Keratinocyte (primary cell): Measurements from ENCODE around the gene SMG7.

Experiments used
- EZH2 ChIP-seq: IDR thresholded peaks from one replicate; pipeline ENCODE4 v1.6.1; 2012; ENCODE audit warnings: inconsistent platforms, mild to moderate bottlenecking, low read length, moderate library complexity
- TF ChIP-seq, protein P1 (sequence below), 3 experiments: IDR thresholded peaks in 1 of 3; conservative IDR thresholded peaks in 1 of 3; optimal IDR thresholded peaks in 1 of 3; 2 replicates in 2 of 3; 3 replicates in 1 of 3; pipeline versions ENCODE3 to v1.5.1; 2011; ENCODE audit warnings: low read length in 3 of 3, mild to moderate bottlenecking in 3 of 3, moderate library complexity in 2 of 3, control low read depth in 1 of 3, inconsistent platforms in 1 of 3; ENCODE audit not compliant: insufficient read depth in 2 of 3; ENCODE audit errors: extremely low read depth in 1 of 3

DNA sequence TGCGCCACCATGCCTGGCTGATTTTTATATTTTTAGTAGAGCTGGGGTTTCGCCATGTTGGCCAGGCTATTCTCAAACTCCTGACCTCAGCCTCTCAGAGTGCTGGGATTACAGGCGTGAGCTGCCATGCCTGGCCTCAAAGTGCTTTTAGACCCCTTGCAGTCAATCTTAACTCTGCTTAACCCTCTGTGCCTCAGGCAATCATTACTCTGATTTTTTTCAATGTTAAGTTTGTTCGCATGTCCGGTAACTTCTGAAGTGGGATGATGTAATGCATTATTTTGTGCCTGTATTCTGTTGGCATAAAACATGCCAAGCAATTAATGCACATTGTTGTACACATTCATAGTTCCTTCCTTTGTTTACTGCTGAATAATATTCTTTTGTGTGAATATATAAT, 18.6 kb downstream of the SMG7 start:
- TF ChIP-seq, protein P1, sequence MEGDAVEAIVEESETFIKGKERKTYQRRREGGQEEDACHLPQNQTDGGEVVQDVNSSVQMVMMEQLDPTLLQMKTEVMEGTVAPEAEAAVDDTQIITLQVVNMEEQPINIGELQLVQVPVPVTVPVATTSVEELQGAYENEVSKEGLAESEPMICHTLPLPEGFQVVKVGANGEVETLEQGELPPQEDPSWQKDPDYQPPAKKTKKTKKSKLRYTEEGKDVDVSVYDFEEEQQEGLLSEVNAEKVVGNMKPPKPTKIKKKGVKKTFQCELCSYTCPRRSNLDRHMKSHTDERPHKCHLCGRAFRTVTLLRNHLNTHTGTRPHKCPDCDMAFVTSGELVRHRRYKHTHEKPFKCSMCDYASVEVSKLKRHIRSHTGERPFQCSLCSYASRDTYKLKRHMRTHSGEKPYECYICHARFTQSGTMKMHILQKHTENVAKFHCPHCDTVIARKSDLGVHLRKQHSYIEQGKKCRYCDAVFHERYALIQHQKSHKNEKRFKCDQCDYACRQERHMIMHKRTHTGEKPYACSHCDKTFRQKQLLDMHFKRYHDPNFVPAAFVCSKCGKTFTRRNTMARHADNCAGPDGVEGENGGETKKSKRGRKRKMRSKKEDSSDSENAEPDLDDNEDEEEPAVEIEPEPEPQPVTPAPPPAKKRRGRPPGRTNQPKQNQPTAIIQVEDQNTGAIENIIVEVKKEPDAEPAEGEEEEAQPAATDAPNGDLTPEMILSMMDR (optimal IDR thresholded peaks at IDR 0.05 in 1 of 3, IDR thresholded peaks at IDR 0.05 in 1 of 3, conservative IDR thresholded peaks at IDR 0.05 in 1 of 3; ENCODE audit: extremely low read depth in 1 of 3, insufficient read depth in 2 of 3, low read length in 3 of 3): no peak
- no peak for TF ChIP-seq EZH2
